RPMI7951 (cell line): Measurements from ENCODE around the gene OPRL1. TPM values are rescaled to one million over a fixed set of nuclear protein-coding genes. Genes with fewer than 3 reads are reported as not detected.
"Not testable (repeated sequence)": the region's sequence is repeated elsewhere in the genome, so short reads cannot be mapped to it uniquely, and the experiment has no call there.

ENCODE experiments used
- DNase-seq: peaks from one replicate; pipeline ENCODE4 v3.0.0-alpha.2; 2012; ENCODE audit warnings: low read depth
- total RNA-seq: library from RNA; depleted of rRNA; stranded (reverse); fragments of >200 nt; shearing (Covaris generic); gene quantifications from 2 replicates; pipeline ENCODE4 v1.2.3, GENCODE V29; 2014

The OPRL1 gene
- total RNA-seq, 1 experiment from 2014 or later = 0.84 TPM

DNA sequence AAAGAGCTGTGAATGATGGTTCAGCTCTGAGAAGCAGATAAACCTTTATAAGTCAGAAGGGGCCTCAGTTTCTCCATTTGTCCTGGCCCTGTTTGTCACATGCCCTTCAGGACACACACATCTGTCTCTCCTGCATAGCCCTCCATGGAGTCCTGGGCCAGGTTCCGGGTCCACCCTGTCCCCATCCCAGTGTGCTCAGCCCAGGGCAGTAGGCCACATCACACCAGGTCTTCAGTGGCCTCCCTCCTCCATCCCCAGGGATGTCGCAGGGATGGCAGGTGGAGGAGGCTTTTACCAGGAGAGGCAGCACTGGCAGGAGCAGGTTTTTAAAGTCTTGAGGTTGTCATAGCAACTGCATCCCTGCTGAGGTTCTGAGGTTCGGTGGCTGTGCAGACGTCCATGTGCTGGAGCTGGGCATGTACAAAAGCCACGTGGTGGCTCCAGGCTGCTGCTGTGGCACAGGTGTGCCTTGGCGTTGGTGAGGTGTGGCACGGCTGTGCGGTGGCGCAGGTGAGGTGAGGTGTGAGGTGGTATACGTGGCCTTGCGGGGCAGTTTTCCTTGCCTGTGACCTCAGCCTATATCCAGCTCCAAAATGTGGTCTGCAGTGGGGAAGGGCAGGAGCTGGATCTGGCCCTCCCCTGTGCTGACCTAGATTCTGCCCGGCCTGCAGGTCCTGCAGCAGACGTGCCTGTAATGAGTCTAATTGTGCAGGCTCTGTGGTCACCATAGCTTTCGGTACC, 35.5 kb downstream of the OPRL1 start:
- DNase-seq = no peak

DNA sequence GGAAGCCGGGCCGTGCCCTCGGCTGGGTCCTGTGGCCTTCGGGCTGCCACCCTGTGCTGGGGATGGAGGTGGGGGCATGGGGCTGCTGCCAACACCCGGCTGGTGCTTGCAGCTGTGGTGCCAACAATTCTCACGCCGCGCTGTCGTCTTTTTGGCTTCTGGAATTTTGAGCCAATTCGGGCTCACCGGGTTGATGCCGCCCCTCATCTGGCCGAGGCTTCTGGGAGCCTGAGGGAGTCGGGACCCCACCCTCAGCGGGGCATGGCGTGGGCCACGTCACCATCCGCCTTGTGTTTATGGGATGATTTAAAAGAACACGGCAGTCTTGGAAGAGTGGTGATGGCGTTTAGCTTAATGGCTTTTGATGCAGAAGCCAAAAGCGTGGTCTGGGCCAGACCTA, 36.1 kb downstream of the OPRL1 start:
- no peak for DNase-seq

DNA sequence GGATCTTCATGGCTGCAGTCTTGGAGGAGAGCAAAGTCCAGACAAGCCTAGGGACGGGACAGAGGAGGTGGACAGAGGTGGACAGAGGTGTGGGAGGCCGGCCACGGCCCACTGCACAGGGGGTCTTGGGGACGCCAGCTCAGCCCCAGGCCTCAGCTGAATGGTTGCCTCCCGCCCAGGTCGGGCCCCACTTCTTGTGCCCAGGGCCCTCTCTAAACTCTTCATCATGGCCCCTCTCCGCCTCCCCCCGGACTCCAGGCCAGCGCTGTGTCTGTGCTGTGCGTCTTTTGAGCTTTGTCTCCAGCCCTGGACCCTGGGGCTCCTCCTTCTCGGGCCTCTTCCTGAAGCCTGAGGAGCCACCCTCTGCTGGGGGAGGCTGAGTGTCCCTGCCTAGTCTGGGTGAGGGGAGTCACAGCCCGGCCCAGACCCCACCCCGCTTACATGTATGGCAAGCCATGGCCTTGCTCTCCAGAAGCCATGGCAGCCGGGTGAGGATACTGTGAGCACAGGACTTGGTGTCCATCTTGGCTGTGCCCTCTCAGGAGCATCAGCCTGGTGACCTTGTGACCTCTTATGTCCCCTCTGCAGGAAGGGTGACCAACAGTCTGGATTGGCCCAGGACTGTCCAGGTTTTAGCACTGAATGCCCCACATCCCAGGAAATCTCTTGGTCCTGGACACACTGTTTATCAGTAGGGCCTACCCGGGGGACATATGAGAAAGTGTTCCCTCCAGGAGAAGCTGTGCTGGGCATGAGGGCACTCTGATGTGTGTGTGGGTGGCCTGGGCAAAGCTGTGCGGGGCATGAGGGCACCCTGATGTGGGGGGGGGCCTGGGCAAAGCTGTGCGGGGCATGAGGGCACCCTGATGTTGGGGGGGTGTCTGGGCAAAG, 36.9 kb downstream of the OPRL1 start:
- no peak for DNase-seq

DNA sequence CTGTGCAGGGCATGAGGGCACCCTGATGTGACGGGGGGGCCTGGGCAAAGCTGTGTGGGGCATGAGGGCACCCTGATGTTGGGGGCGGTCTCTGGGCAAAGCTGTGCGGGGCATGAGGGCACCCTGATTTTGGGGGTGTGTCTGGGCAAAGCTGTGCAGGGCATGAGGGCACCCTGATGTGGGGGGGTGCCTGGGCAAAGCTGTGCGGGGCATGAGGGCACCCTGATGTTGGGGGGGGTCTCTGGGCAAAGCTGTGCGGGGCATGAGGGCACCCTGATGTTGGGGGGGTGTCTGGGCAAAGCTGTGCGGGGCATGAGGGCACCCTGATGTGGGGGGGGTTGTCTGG, 37.5 kb downstream of the OPRL1 start:
- not testable (repeated sequence) for DNase-seq

GRCh38 chr20:64119301-64119680, 39.4 kb downstream of the OPRL1 start:
- peak; percentile 18 for DNase-seq

DNA sequence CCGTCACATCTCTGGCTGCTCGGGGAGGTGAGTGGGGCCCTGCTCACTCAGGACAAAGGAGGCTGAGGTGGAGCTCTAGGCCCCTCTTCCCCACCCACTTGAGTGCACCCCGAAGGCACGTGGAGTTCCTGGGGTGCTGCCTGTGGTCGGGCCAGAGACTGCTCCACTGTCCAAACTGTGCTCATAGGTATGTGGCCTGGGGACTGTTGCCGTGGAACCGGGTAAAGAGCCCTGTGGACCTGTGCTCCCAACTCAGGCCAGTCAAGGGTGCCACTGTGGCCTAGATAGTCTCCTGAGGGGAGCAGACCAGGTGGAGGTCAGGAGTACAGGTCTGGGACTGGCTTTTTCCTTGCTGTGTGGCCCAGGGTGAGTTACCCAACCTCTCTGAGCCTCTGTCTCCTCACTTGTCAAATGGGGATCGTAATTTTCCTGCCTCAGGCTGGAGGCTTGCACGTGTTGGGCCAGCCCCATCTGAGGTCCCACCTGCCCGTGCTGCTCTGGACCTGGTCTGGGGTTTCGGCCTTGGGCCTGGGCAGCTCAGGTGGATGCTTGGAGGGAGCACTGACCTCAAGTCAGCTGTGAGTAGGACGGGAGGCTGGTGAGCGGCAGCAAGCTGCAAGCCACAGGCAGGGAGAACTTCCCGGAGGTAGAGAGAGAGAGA, 39.9 kb downstream of the OPRL1 start:
- no peak for DNase-seq

DNA sequence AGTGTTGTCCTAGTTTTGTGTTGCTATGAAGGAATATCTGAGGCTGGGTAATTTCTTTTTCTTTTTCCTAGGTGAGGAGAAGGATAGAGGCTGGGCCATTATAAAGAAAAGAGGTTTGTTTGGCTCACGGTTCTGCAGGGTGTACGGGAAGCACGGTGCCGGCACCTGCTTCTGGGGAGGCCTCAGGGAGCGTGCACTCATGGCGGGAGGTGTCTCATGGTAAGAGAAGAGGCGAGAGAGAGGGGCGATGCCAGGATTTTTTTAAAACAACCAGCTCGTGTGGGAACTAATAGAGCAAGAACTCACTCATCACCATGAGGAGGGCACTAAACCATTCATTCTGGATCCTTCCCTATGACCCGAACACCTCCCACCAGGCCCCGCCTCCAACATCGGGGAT, 41.7 kb downstream of the OPRL1 start:
- DNase-seq = no peak

GRCh38 chr20:64122927-64123326, 43.0 kb downstream of the OPRL1 start:
- DNase-seq = not testable (repeated sequence)

- not testable (repeated sequence) for DNase-seq
Observed at GRCh38 chr20:64123517-64123916, 43.6 kb downstream of the OPRL1 start.

- DNase-seq = no peak
Observed at GRCh38 chr20:64129146-64129782, 49.4 kb downstream of the OPRL1 start.

GRCh38 chr20:64130271-64130670, 50.4 kb downstream of the OPRL1 start:
- no peak for DNase-seq

GRCh38 chr20:64130876-64131275, 51.0 kb downstream of the OPRL1 start:
- no peak for DNase-seq

GRCh38 chr20:64131406-64131805, 51.5 kb downstream of the OPRL1 start:
- DNase-seq = peak; percentile 73

- no peak for DNase-seq
Observed at GRCh38 chr20:64133951-64134407, 54.1 kb downstream of the OPRL1 start.

GRCh38 chr20:64134744-64135143, 54.9 kb downstream of the OPRL1 start:
- not testable (repeated sequence) for DNase-seq

- DNase-seq = no peak
Observed at GRCh38 chr20:64136004-64136710, 56.3 kb downstream of the OPRL1 start.

DNA sequence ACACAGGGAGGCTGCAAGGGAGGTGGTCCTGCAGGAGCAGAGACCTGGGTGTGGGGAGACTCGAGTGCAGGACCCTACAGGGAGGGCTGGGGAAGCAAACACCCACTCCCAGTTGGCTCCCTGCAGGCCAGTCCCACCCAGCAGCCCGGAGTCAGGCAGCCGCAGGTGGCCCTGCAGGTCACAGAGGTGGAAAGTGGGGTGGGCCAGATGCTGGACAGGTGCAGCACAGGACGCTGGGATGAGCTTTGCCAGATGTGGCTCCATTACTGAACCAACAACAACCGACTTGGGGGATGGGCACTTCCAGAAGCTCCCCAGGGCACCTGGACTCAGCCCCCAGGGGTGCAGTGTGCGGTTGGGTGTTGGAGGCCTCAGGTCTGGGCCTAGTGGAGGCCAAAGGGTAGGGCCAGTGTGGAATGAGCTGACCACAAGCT, 57.7 kb downstream of the OPRL1 start:
- DNase-seq = no peak

GRCh38 chr20:64138276-64138815, 58.5 kb downstream of the OPRL1 start:
- no peak for DNase-seq

DNA sequence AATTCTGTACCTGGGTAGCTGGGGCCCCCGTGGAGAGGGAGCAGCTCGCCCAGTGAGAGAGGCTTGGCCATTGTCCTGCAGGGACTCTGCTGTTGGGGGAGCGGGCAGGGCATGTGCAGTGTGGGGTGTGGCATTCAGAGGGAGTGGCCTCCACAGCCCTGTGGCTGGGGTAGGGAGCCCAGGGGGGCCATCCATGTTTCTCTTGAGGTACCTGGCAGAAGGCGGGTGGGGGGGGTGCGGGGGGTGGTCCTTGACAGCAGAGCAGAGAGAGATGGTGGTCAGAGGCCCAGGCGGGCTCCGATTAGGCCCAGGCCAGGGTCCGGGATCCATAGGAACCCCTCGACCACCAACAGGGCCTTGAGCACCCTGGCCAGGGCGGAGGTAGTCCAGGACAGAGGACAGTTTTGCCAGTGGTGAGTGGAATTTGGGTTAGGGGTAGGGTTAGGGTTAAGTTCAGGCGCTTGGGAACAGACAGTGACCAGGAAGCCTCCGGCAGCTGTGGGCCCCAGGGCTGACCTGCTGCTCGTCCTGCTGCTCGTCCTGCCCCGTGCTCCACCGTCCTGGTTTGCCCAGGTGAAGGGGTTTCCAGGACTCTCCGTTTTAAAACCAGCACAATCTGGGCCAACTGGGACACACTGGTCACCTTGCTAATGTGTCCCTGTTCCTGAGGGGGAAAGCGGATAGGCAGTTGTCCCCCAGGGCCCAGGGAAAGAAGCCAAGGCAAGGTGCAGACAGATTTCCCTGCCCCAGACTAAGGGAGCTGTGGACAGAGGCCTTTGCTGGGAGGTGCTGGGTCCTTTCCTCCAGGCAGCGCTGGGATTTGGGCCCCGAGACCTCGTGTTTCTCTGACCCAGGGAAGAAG, 59.5 kb downstream of the OPRL1 start:
- DNase-seq = no peak
